ENCODE data around the gene MISP3. TPM values are rescaled to one million over a fixed set of nuclear protein-coding genes. Genes with fewer than 3 reads are reported as not detected.

Gene MISP3
- total and polyA plus RNA-seq, 2 of the 8 experiments (the other 6 are each of a cell fraction or from before 2014, with no cell fraction given) = 0.74 to 1.4 TPM

DNA sequence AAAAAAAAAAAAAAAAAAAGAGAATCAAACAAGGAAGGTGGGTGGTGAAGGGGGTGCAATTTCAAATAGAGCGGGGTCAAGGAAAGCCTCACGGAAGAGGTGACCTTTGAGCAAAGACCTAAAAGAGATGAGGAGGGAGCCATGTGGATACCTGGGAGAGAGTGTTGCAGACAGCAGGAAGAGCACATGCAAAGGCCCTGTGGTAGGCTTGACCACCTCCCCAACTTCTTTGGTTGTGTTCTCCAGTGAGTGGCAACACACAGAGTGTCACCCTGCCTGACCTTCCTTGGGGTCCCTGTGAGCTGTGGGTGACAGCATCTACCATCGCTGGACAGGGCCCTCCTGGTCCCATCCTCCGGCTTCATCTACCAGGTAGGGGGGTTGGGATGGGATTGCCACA, 22.1 kb upstream of the MISP3 start:
- ChIA-PET CTCF (ENCODE audit: partially characterized antibody) (interaction anchor here (1.0 to 9.9 kb wide), 11 partner anchors 9 to 174 kb away, joined by 3 to 77 read pairs (median 5); partner anchors contain the start of genes IL27RA, MISP3 and PALM3), POLR2A (ENCODE audit: partially characterized antibody) (no interaction called here)
- WGBS, 2 experiments (ENCODE audit: extremely low coverage in 1 of 2, insufficient coverage in 1 of 2, insufficient read length in 1 of 2, insufficient replicate concordance in 2 of 2, low coverage in 1 of 2, low lambda C conversion rate in 2 of 2, missing lambda C conversion rate in 1 of 2) = 100% methylated on average over 4 of the region's 4 CpGs; no CpG with 5 or more reads in 1 of the 2 experiments
- no peak for TF ChIP-seq NRF1 (IDR thresholded peaks at IDR 0.05; ENCODE audit: low read depth, low read length)
- no peak for TF ChIP-seq TEAD4 (IDR thresholded peaks at IDR 0.05; ENCODE audit: low read depth, low read length)
- TF ChIP-seq POU5F1 (IDR thresholded peaks at IDR 0.05; ENCODE audit: low read depth, low read length) = no peak
- TF ChIP-seq EP300 (IDR thresholded peaks at IDR 0.05; ENCODE audit: borderline replicate concordance in 1 of 2, low read depth in 2 of 2, low read length in 2 of 2) = no peak
- TF ChIP-seq NANOG (IDR thresholded peaks at IDR 0.05; ENCODE audit: insufficient read depth, low read depth, low read length, poor library complexity, severe bottlenecking) = no peak
- TF ChIP-seq CHD1 (IDR thresholded peaks at IDR 0.05; ENCODE audit: low read depth, low read length) = no peak
- TF ChIP-seq FOSL1 (IDR thresholded peaks at IDR 0.05; ENCODE audit: insufficient read depth, low read depth, low read length) = no peak
- TF ChIP-seq, protein P1, sequence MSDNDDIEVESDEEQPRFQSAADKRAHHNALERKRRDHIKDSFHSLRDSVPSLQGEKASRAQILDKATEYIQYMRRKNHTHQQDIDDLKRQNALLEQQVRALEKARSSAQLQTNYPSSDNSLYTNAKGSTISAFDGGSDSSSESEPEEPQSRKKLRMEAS (IDR thresholded peaks at IDR 0.05) = no peak
- TF ChIP-seq HDAC6 (IDR thresholded peaks at IDR 0.05; ENCODE audit: low read depth, low read length) = no peak
- TF ChIP-seq EZH2 (IDR thresholded peaks at IDR 0.05; ENCODE audit: low read depth, low read length, severe bottlenecking) = no peak
- TF ChIP-seq BACH1 (IDR thresholded peaks at IDR 0.05; ENCODE audit: low read length) = no peak
- TF ChIP-seq CBX8 (IDR thresholded peaks at IDR 0.05; ENCODE audit: borderline replicate concordance, low read depth, low read length) = no peak
- TF ChIP-seq CREB1 (IDR thresholded peaks at IDR 0.05) = no peak
- TF ChIP-seq YY1 (IDR thresholded peaks at IDR 0.05; ENCODE audit: low read depth, low read length) = no peak
- TF ChIP-seq GTF2F1 (IDR thresholded peaks at IDR 0.05; ENCODE audit: borderline replicate concordance, low read depth, low read length) = no peak

More for the DNA sequence above, 22.1 kb upstream of the MISP3 start:
- H4K5ac ChIP-seq (ENCODE audit: insufficient read length, low read depth, low read length) = no peak overlapping the region
- H3K23ac ChIP-seq (ENCODE audit: insufficient read length) = no peak overlapping the region
- H3K4me3 ChIP-seq (ENCODE audit: extremely low read depth in 1 of 4, insufficient read depth in 2 of 4, low read depth in 3 of 4, low read length in 4 of 4) = no peak overlapping the region
- no peak overlapping the region for H3K18ac ChIP-seq (ENCODE audit: extremely low read depth, low read length)
- H2BK12ac ChIP-seq (ENCODE audit: low read depth, low read length) = no peak overlapping the region
- no peak overlapping the region for H3K27ac ChIP-seq (ENCODE audit: low read depth, low read length)
- H3K4me1 ChIP-seq (replicated peaks in 1 of 4; ENCODE audit: control insufficient read depth in 3 of 4, insufficient read depth in 4 of 4, low read length in 3 of 4) = no peaks in the 10 kb centered on the region; a peak in 1 of 7 replicates
- H2AFZ ChIP-seq (ENCODE audit: low read length) = no peak overlapping the region
- no peaks in the 10 kb centered on the region; the same call in 1 of the 2 replicates for H3K23me2 ChIP-seq (ENCODE audit: low read depth, low read length)
- H2AK5ac ChIP-seq (ENCODE audit: low read depth, low read length) = no peak overlapping the region
- no peak overlapping the region for H4K8ac ChIP-seq (ENCODE audit: extremely low read depth, insufficient read depth, low read length)
- no peaks in the 10 kb centered on the region for H4K20me1 ChIP-seq (replicated peaks in 1 of 2; ENCODE audit: control insufficient read depth in 1 of 2, insufficient read depth in 2 of 2, low read length in 2 of 2)
- no peak overlapping the region for H3K14ac ChIP-seq (ENCODE audit: insufficient read length)
- no peak overlapping the region for H2BK15ac ChIP-seq (ENCODE audit: low read length)
- H3K4ac ChIP-seq (replicated peaks; ENCODE audit: insufficient read length, low read depth, low read length) = no peak overlapping the region
- H3K4me2 ChIP-seq (ENCODE audit: insufficient read depth in 1 of 2, low read depth in 2 of 2, low read length in 2 of 2) = no peak overlapping the region
- no peak overlapping the region for H4K91ac ChIP-seq (replicated peaks; ENCODE audit: insufficient read length, low read length)
- H3K56ac ChIP-seq (replicated peaks; ENCODE audit: insufficient read length, low read depth, low read length) = no peak overlapping the region
- FAIRE-seq (no peak), DNase-seq (ENCODE audit: low read depth in 1 of 2, low spot score in 2 of 2) (no peak)
- H3K79me1 ChIP-seq (ENCODE audit: low read depth, low read length) = no peaks in the 10 kb centered on the region
- H2BK120ac ChIP-seq (replicated peaks; ENCODE audit: low read depth, low read length) = no peak overlapping the region
- H3K9me3 ChIP-seq (ENCODE audit: insufficient read depth in 2 of 2, low read depth in 1 of 2, low read length in 1 of 2) = no peaks in the 10 kb centered on the region; a peak in 1 of 4 replicates
- no peaks in the 10 kb centered on the region for H3K36me3 ChIP-seq (ENCODE audit: control insufficient read depth in 2 of 4, insufficient read depth in 4 of 4, low read length in 3 of 4)
- no peak overlapping the region for H3K9ac ChIP-seq (replicated peaks in 1 of 4; ENCODE audit: extremely low read depth in 1 of 4, low read depth in 3 of 4, low read length in 3 of 4)
- H2BK20ac ChIP-seq (ENCODE audit: low read length) = no peak overlapping the region
- H3K27me3 ChIP-seq (replicated peaks in 1 of 4; ENCODE audit: control insufficient read depth in 3 of 4, extremely low read depth in 1 of 4, insufficient read depth in 3 of 4, low read length in 3 of 4) = no peaks in the 10 kb centered on the region
- H2BK5ac ChIP-seq (ENCODE audit: low read depth, low read length) = no peak overlapping the region
- H3K79me2 ChIP-seq (ENCODE audit: control insufficient read depth in 1 of 2, insufficient read depth in 2 of 2, low read length in 2 of 2) = no peaks in the 10 kb centered on the region
